Endothelial cell of umbilical vein (primary cell): ENCODE measurements around the gene ZFAND2B. TPM values are rescaled to one million over a fixed set of nuclear protein-coding genes. Genes with fewer than 3 reads are reported as not detected.

ENCODE experiments used
- BruUV-seq: library from RNA; stranded (reverse); fragments of 400-500 nt; replicated peaks from 2 replicates; lab custom pipeline; 2021; lab: Mats Ljungman, UMichigan
- CTCF ChIA-PET: fragments of 300-600, 350-600 bp; sonication (Branson Sonifier 250); formaldehyde crosslinking; loops from one replicate; lab custom pipeline; 2021; ENCODE audit warnings: antibody characterized with exemption, inconsistent platforms; lab: Charles Lee
- POLR2A ChIA-PET: fragments of 300-600, 350-600 bp; sonication (Branson Sonifier 250); formaldehyde crosslinking; loops from one replicate; lab custom pipeline; 2021; ENCODE audit warnings: antibody characterized with exemption, inconsistent platforms; lab: Charles Lee
- DNase-seq: peaks from one replicate; pipeline ENCODE4 v3.0.0-alpha.2; 2011; ENCODE audit warnings: low read depth, low spot score
- FAIRE-seq: peaks from 2 replicates; lab custom pipeline; 2011; peaks lifted over from hg19 to GRCh38; lab: Jason Lieb, UNC
- H2AFZ ChIP-seq: 2 replicates; pipeline ENCODE4 v1.6.0; 2012; ENCODE audit warnings: low read depth, low read length, control low read depth, inconsistent platforms
- H3K27ac ChIP-seq: 2 replicates; pipeline ENCODE4 v1.5.1; 2011; ENCODE audit warnings: low read depth, mild to moderate bottlenecking, control low read depth, low read length, moderate library complexity; ENCODE audit not compliant: insufficient read depth
- H3K27me3 ChIP-seq, 2 experiments: 2 replicates each; pipeline versions ENCODE4 v1.6.0 to v1.6.1; 2011; ENCODE audit warnings: low read length in 2 of 2, mixed read lengths in 1 of 2; ENCODE audit not compliant: control insufficient read depth in 2 of 2, insufficient read depth in 2 of 2
- H3K36me3 ChIP-seq, 2 experiments: 2 replicates in 1 of 2; 3 replicates in 1 of 2; pipeline ENCODE4 v1.5.1; 2011; ENCODE audit warnings: low read length in 2 of 2, mild to moderate bottlenecking in 1 of 2, moderate library complexity in 1 of 2; ENCODE audit not compliant: control insufficient read depth in 2 of 2, insufficient read depth in 2 of 2; ENCODE audit errors: extremely low read depth in 1 of 2
- H3K4me1 ChIP-seq: 3 replicates; pipeline ENCODE4 v1.5.1; 2011; ENCODE audit warnings: mild to moderate bottlenecking, low read length; ENCODE audit not compliant: control insufficient read depth, insufficient read depth; ENCODE audit errors: extremely low read depth
- H3K4me2 ChIP-seq: 2 replicates; pipeline ENCODE4 v1.6.1; 2011; ENCODE audit warnings: low read length, control low read depth, mixed read lengths; ENCODE audit not compliant: insufficient read depth
- H3K4me3 ChIP-seq, 3 experiments: fragments of 200-600 bp in 1 of 3; sonication (generic), shearing (Covaris generic) in 1 of 3; replicated peaks in 1 of 3; 2 replicates each; pipeline ENCODE4 v1.5.1; 2011 to 2016; ENCODE audit warnings: control low read depth in 3 of 3, low read length in 3 of 3, mild to moderate bottlenecking in 2 of 3, inconsistent platforms in 1 of 3, low read depth in 1 of 3, moderate library complexity in 1 of 3; ENCODE audit not compliant: insufficient read depth in 1 of 3
- H3K79me2 ChIP-seq: 2 replicates; pipeline ENCODE4 v1.6.0; 2012; ENCODE audit warnings: low read length, inconsistent platforms; ENCODE audit not compliant: control insufficient read depth, insufficient read depth
- H3K9ac ChIP-seq: replicated peaks from 2 replicates; pipeline ENCODE3; 2011; ENCODE audit warnings: low read length, control low read depth; ENCODE audit not compliant: insufficient read depth; ENCODE audit errors: extremely low read depth
- H3K9me1 ChIP-seq: replicated peaks from 3 replicates; pipeline ENCODE4 v1.6.0; 2011; ENCODE audit warnings: mild to moderate bottlenecking, low read length; ENCODE audit not compliant: control insufficient read depth, insufficient read depth; ENCODE audit errors: extremely low read depth
- H3K9me3 ChIP-seq: replicated peaks from 2 replicates; pipeline ENCODE4 v1.5.1; 2012; ENCODE audit warnings: low read length, inconsistent platforms; ENCODE audit not compliant: control insufficient read depth, insufficient read depth
- H4K20me1 ChIP-seq: replicated peaks from 2 replicates; pipeline ENCODE3; 2011; ENCODE audit warnings: mild to moderate bottlenecking, low read length; ENCODE audit not compliant: control insufficient read depth, insufficient read depth; ENCODE audit errors: extremely low read depth
- EZH2 ChIP-seq: IDR thresholded peaks from 2 replicates; pipeline ENCODE4 v1.6.1; 2012; ENCODE audit warnings: borderline replicate concordance, low read depth, mild to moderate bottlenecking, moderate library complexity, low read length, inconsistent platforms; ENCODE audit not compliant: severe bottlenecking
- FOS ChIP-seq: IDR thresholded peaks from 2 replicates; pipeline ENCODE4 v1.6.1; 2011; ENCODE audit warnings: mild to moderate bottlenecking, low read length, moderate library complexity, borderline replicate concordance; ENCODE audit not compliant: insufficient read depth
- GATA2 ChIP-seq: IDR thresholded peaks from 2 replicates; pipeline ENCODE4 v1.7.0; 2011; ENCODE audit warnings: low read depth, mild to moderate bottlenecking, moderate library complexity, mixed read lengths, low read length; ENCODE audit not compliant: insufficient read length, insufficient read depth
- JUN ChIP-seq: IDR thresholded peaks from 2 replicates; pipeline ENCODE4 v1.6.1; 2011; ENCODE audit warnings: borderline replicate concordance, low read depth; ENCODE audit not compliant: insufficient read length, insufficient read depth
- MYC ChIP-seq: IDR thresholded peaks from one replicate; pipeline ENCODE4 v1.6.1; 2011; ENCODE audit warnings: mild to moderate bottlenecking, low read depth, low read length
- POLR2A ChIP-seq: IDR thresholded peaks from 2 replicates; pipeline ENCODE4 v1.6.1; 2012; ENCODE audit warnings: low read depth, mild to moderate bottlenecking, control low read depth, low read length
- POLR2AphosphoS5 ChIP-seq: IDR thresholded peaks from 2 replicates; pipeline ENCODE4 v1.6.1; 2012; ENCODE audit warnings: low read depth, mild to moderate bottlenecking, control low read depth, low read length, moderate library complexity; ENCODE audit not compliant: insufficient read depth
- dilution Hi-C: fragments of 300-500 bp; cut with MboI; formaldehyde crosslinking; loops from one replicate; pipeline ENCODE4 v1.15.0; 2019; ENCODE audit warnings: low sequenced_read_pairs; ENCODE audit not compliant: extremely low pct_ligation_motif_present
- intact Hi-C: fragments of 100-400 bp; cut with micrococcal nuclease; formaldehyde crosslinking; loops from one replicate; pipeline ENCODE4 v1.10.0; 2022
- polyA plus RNA-seq, 4 experiments: library from polyadenylated mRNA; depleted of rRNA in 3 of 4; stranded (reverse) in 3 of 4; unstranded in 1 of 4; fragments of >200 nt; gene quantifications; 2 replicates each; pipeline versions ENCODE4 v1.2.1 to v1.2.3, GENCODE V29; 2011 to 2012; ENCODE audit warnings: missing spikeins in 1 of 4
- total RNA-seq: library from RNA; stranded (reverse); gene quantifications from 2 replicates; pipeline ENCODE4 v1.2.3, GENCODE V29; 2021
- TF ChIP-seq, protein P1 (sequence below), 2 donors: IDR thresholded peaks; 1 replicate in 1 of 2; 2 replicates in 1 of 2; pipeline ENCODE4 v1.5.1; 2011; ENCODE audit warnings: low read length in 2 of 2, mild to moderate bottlenecking in 2 of 2, moderate library complexity in 2 of 2, control low read depth in 1 of 2, inconsistent platforms in 1 of 2, low read depth in 1 of 2; ENCODE audit not compliant: insufficient read depth in 1 of 2; ENCODE audit errors: extremely low read depth in 1 of 2
- TF ChIP-seq, protein P2 (sequence below): IDR thresholded peaks from 2 replicates; pipeline ENCODE4 v1.6.1; 2011; ENCODE audit not compliant: insufficient read depth, insufficient read length

ZFAND2B gene
- total and polyA plus RNA-seq, 2 donors (not counting 3 experiments of a cell fraction or from before 2014, with no cell fraction given) = 23.3 to 52.0 TPM

DNA sequence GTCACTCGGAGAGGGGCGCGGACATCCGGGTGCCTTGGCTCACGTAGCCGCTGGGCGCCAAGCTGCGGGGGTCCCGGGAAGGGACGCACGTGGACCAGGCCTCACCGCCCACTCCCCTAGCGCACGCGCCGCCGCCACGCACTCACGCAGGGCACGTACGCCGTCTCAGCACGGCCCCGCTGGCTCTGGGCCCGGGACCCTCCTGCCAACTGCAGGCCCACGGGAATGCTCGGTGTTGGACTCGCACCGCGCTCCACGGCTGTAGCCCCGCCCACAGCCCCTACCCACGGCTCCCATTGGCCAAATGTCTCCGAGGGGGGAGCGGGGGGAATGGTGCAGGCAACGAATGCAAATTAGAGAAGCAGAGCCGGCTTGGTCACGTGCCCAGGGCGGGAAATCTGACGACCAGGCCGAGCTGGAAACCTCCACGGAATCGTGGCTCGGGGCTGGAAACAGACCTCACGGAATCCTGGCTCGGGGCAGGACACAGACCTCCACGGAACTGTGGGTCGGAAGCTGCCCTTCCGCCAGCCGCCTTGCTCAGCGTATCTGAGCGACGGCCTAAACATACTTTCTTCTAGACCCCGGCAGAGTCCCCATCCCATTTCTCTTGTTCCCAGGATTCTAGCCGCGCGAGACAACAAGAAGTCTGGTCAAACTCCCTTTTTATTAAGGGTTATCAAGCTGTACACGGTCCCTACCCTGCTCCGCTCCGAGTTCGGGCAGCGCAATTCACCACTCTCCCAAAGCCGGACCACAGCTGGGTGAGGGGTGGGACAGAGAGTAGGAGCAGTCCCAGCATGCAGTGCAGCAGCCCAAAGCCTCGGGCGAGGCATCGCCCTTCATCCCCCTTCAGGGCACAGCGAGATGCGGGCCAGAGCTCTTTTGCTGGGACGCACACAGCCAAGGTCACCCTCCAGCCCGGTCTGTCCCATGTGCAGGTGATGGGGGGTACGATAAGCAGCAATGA, 12.4 kb downstream of the ZFAND2B start, which contains the start of gene ABCB6:
Gene ABCB6, minus strand, starts transcription at position 227 of the 970 bp plus-strand sequence. CDS start 285 bp downstream, outside the sequence.
- POLR2A ChIA-PET = interaction anchor here (0.5 to 1.2 kb wide), 3 partner anchors 10 to 68 kb away, joined by 4 to 6 read pairs (median 4); partner anchors contain the start of genes ANKZF1 and ATG9A
- DNase-seq (peak; percentile 93), FAIRE-seq (peak; percentile 95)
- Histone ChIP-seq H3K4me2 (peak within 1 kb of the TSS; percentile 83), H3K27ac (peak within 1 kb of the TSS; percentile 82), H2AFZ (peak within 1 kb of the TSS; percentile 56), H4K20me1 (no peaks in the 10 kb centered on the region), H3K9me1 (no peaks in the 10 kb centered on the region), H3K27me3 (no peaks in the 10 kb centered on the region), H3K4me1 (peaks cover 14% of the 10 kb centered on the region), H3K79me2 (no peaks in the 10 kb centered on the region), H3K4me3 (peak within 1 kb of the TSS; percentile 20 to 55 (median 46)), H3K36me3 (peaks cover 3 to 32% of the 10 kb centered on the region in 2 experiments), H3K9me3 (no peaks in the 10 kb centered on the region), H3K9ac (peak within 1 kb of the TSS; percentile 37)
- intact Hi-C loops = loop anchor here (1.0 to 5.0 kb wide), 10 partner anchors 10 to 168 kb away; partner anchors contain the start of genes ANKZF1, ATG9A, DNAJB2 and DNPEP
- CTCF ChIA-PET = interaction anchor here (0.5 to 2.2 kb wide), 7 partner anchors 7 to 76 kb away, joined by 3 to 12 read pairs (median 4); partner anchors contain the start of genes ANKZF1, ATG9A, CNPPD1 and DNAJB2
- dilution Hi-C loops = no loop called here
- peak; percentile 49 for TF ChIP-seq MYC
- TF ChIP-seq EZH2 = no peak
- TF ChIP-seq, protein P1, sequence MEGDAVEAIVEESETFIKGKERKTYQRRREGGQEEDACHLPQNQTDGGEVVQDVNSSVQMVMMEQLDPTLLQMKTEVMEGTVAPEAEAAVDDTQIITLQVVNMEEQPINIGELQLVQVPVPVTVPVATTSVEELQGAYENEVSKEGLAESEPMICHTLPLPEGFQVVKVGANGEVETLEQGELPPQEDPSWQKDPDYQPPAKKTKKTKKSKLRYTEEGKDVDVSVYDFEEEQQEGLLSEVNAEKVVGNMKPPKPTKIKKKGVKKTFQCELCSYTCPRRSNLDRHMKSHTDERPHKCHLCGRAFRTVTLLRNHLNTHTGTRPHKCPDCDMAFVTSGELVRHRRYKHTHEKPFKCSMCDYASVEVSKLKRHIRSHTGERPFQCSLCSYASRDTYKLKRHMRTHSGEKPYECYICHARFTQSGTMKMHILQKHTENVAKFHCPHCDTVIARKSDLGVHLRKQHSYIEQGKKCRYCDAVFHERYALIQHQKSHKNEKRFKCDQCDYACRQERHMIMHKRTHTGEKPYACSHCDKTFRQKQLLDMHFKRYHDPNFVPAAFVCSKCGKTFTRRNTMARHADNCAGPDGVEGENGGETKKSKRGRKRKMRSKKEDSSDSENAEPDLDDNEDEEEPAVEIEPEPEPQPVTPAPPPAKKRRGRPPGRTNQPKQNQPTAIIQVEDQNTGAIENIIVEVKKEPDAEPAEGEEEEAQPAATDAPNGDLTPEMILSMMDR (IDR thresholded peaks at IDR 0.05; ENCODE audit: extremely low read depth in 1 of 2, insufficient read depth in 1 of 2, low read depth in 1 of 2, low read length in 2 of 2) = no peak
- TF ChIP-seq, protein P2, sequence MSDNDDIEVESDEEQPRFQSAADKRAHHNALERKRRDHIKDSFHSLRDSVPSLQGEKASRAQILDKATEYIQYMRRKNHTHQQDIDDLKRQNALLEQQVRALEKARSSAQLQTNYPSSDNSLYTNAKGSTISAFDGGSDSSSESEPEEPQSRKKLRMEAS = peak; percentile 96
- TF ChIP-seq JUN = no peak
- TF ChIP-seq GATA2 = no peak
- no peak for TF ChIP-seq FOS
- peak; percentile 81 for TF ChIP-seq POLR2AphosphoS5
- peak; percentile 83 for TF ChIP-seq POLR2A
- BruUV-seq = TSS peak; percentile 67
